ENCODE data around the gene FNDC10.
"Not testable (repeated sequence)": the region's sequence is repeated elsewhere in the genome, so short reads cannot be mapped to it uniquely, and the experiment has no call there.

FNDC10 gene

GRCh38 chr1:1598720-1599029 lies 1.3 kb downstream of the FNDC10 start:
- DNase-seq, result no peak

GRCh38 chr1:1598051-1598719 lies 1.8 kb downstream of the FNDC10 start:
- no peak for DNase-seq

GRCh38 chr1:1597275-1597930 lies 2.5 kb downstream of the FNDC10 start:
- DNase-seq, result no peak

- no peak for DNase-seq
Measured at GRCh38 chr1:1596493-1597274, 3.3 kb downstream of the FNDC10 start.

- not testable (repeated sequence) for DNase-seq
Measured at GRCh38 chr1:1595341-1595740, 4.6 kb downstream of the FNDC10 start.

GRCh38 chr1:1594602-1595260 lies 5.2 kb downstream of the FNDC10 start:
- no peak for DNase-seq

GRCh38 chr1:1593834-1594601 lies 5.9 kb downstream of the FNDC10 start:
- DNase-seq, result no peak

- no peak for DNase-seq
Measured at GRCh38 chr1:1591452-1591851, 8.5 kb downstream of the FNDC10 start.

- DNase-seq, result no peak
Measured at GRCh38 chr1:1583347-1584010, 16.5 kb downstream of the FNDC10 start.

GRCh38 chr1:1582585-1583346 lies 17.2 kb downstream of the FNDC10 start:
- no peak for DNase-seq

GRCh38 chr1:1578371-1578940 lies 21.5 kb downstream of the FNDC10 start:
- DNase-seq, result no peak

- DNase-seq, result no peak
Measured at GRCh38 chr1:1577367-1578011, 22.4 kb downstream of the FNDC10 start.

GRCh38 chr1:1574721-1575537 lies 25.0 kb downstream of the FNDC10 start, which contains the start of gene SSU72:
TSS of gene SSU72 (minus strand) at chr1:1574863. CDS start at chr1:1574557, 306 bp downstream.
- peak; percentile 96 for DNase-seq

GRCh38 chr1:1573843-1574720 lies 25.9 kb downstream of the FNDC10 start:
- DNase-seq, result no peak

- no peak for DNase-seq
Measured at GRCh38 chr1:1569341-1569740, 30.6 kb downstream of the FNDC10 start.

- DNase-seq, result no peak
Measured at GRCh38 chr1:1567891-1568291, 32.0 kb downstream of the FNDC10 start.

- no peak for DNase-seq
Measured at GRCh38 chr1:1567152-1567875, 32.6 kb downstream of the FNDC10 start.

- DNase-seq, result no peak
Measured at GRCh38 chr1:1565340-1565739, 34.6 kb downstream of the FNDC10 start.
